Mammary epithelial cell (primary cell): ENCODE results near the gene TTLL3.

Experiments
- CTCF ChIP-seq, 2 donors: IDR thresholded peaks in 1 of 2; conservative IDR thresholded peaks in 1 of 2; 2 replicates each; pipeline ENCODE4 v1.5.1; 2011 to 2012; ENCODE audit warnings: inconsistent platforms in 2 of 2, low read length in 2 of 2, mild to moderate bottlenecking in 2 of 2, control low read depth in 1 of 2, low read depth in 1 of 2; ENCODE audit not compliant: insufficient read depth in 1 of 2; ENCODE audit errors: extremely low read depth in 1 of 2
- EZH2 ChIP-seq: IDR thresholded peaks from 2 replicates; pipeline ENCODE4 v1.6.1; 2012; ENCODE audit warnings: low read length, inconsistent platforms, borderline replicate concordance

GRCh38 chr3:9862391-9863057 lies 52.5 kb downstream of the TTLL3 start:
- no peak for TF ChIP-seq CTCF (conservative IDR thresholded peaks at IDR 0.05 in 1 of 2, IDR thresholded peaks at IDR 0.05 in 1 of 2; ENCODE audit: extremely low read depth in 1 of 2, insufficient read depth in 1 of 2, low read depth in 1 of 2, low read length in 2 of 2)
- no peak for TF ChIP-seq EZH2
